ENCODE measurements around the gene EZH2.

- TF ChIP-seq, protein P1, sequence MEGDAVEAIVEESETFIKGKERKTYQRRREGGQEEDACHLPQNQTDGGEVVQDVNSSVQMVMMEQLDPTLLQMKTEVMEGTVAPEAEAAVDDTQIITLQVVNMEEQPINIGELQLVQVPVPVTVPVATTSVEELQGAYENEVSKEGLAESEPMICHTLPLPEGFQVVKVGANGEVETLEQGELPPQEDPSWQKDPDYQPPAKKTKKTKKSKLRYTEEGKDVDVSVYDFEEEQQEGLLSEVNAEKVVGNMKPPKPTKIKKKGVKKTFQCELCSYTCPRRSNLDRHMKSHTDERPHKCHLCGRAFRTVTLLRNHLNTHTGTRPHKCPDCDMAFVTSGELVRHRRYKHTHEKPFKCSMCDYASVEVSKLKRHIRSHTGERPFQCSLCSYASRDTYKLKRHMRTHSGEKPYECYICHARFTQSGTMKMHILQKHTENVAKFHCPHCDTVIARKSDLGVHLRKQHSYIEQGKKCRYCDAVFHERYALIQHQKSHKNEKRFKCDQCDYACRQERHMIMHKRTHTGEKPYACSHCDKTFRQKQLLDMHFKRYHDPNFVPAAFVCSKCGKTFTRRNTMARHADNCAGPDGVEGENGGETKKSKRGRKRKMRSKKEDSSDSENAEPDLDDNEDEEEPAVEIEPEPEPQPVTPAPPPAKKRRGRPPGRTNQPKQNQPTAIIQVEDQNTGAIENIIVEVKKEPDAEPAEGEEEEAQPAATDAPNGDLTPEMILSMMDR (IDR thresholded peaks at IDR 0.05; ENCODE audit: insufficient read depth, low read length) = no peak
- no peak for TF ChIP-seq SPI1 (IDR thresholded peaks at IDR 0.05; ENCODE audit: borderline replicate concordance, low read depth)
- TF ChIP-seq GABPA (IDR thresholded peaks at IDR 0.05; ENCODE audit: low read depth) = no peak
- TF ChIP-seq, protein P2, sequence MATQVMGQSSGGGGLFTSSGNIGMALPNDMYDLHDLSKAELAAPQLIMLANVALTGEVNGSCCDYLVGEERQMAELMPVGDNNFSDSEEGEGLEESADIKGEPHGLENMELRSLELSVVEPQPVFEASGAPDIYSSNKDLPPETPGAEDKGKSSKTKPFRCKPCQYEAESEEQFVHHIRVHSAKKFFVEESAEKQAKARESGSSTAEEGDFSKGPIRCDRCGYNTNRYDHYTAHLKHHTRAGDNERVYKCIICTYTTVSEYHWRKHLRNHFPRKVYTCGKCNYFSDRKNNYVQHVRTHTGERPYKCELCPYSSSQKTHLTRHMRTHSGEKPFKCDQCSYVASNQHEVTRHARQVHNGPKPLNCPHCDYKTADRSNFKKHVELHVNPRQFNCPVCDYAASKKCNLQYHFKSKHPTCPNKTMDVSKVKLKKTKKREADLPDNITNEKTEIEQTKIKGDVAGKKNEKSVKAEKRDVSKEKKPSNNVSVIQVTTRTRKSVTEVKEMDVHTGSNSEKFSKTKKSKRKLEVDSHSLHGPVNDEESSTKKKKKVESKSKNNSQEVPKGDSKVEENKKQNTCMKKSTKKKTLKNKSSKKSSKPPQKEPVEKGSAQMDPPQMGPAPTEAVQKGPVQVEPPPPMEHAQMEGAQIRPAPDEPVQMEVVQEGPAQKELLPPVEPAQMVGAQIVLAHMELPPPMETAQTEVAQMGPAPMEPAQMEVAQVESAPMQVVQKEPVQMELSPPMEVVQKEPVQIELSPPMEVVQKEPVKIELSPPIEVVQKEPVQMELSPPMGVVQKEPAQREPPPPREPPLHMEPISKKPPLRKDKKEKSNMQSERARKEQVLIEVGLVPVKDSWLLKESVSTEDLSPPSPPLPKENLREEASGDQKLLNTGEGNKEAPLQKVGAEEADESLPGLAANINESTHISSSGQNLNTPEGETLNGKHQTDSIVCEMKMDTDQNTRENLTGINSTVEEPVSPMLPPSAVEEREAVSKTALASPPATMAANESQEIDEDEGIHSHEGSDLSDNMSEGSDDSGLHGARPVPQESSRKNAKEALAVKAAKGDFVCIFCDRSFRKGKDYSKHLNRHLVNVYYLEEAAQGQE (IDR thresholded peaks at IDR 0.05; ENCODE audit: insufficient replicate concordance, low read depth) = no peak
- TF ChIP-seq POLR2AphosphoS5 (IDR thresholded peaks at IDR 0.05; ENCODE audit: low read depth) = no peak
Observed at GRCh38 chr7:148886844-148887243, 2.8 kb upstream of the EZH2 start.

Data from HL-60 (cell line).